H9 (cell line): ENCODE results near the gene PARP8. TPM values are rescaled to one million over a fixed set of nuclear protein-coding genes. Genes with fewer than 3 reads are reported as not detected.

ENCODE experiments used
- DNase-seq: peaks from one replicate; pipeline ENCODE4 v3.0.0-alpha.2; 2017
- H2AFZ ChIP-seq: one replicate; pipeline ENCODE4 v1.6.1; 2013; ENCODE audit warnings: mild to moderate bottlenecking, low read length, control low read depth, moderate library complexity
- H2AK5ac ChIP-seq: 2 replicates; pipeline ENCODE4 v1.6.1; 2013; ENCODE audit warnings: low read length, control low read depth, mixed read lengths; ENCODE audit not compliant: insufficient read length
- H2BK120ac ChIP-seq: one replicate; pipeline ENCODE4 v1.6.1; 2013; ENCODE audit warnings: low read depth, mild to moderate bottlenecking, low read length, control low read depth, inconsistent platforms; ENCODE audit not compliant: poor library complexity, severe bottlenecking
- H2BK12ac ChIP-seq: 2 replicates; pipeline ENCODE4 v1.6.1; 2013; ENCODE audit warnings: low read length, control low read depth, mixed read lengths, low read depth; ENCODE audit not compliant: insufficient read length
- H2BK15ac ChIP-seq: 2 replicates; pipeline ENCODE4 v1.6.1; 2013; ENCODE audit warnings: low read depth, low read length, control low read depth
- H2BK20ac ChIP-seq: one replicate; pipeline ENCODE4 v1.6.1; 2013; ENCODE audit warnings: low read depth, mild to moderate bottlenecking, low read length, control low read depth, inconsistent platforms; ENCODE audit not compliant: poor library complexity, severe bottlenecking
- H2BK5ac ChIP-seq: 2 replicates; pipeline ENCODE4 v1.6.1; 2013; ENCODE audit warnings: low read length, control low read depth, mixed read lengths; ENCODE audit not compliant: insufficient read length
- H3K14ac ChIP-seq: 2 replicates; pipeline ENCODE4 v1.6.1; 2013; ENCODE audit warnings: low read length, control low read depth; ENCODE audit not compliant: insufficient read depth
- H3K18ac ChIP-seq: 2 replicates; pipeline ENCODE4 v1.6.1; 2013; ENCODE audit warnings: low read depth, mild to moderate bottlenecking, mixed read lengths, low read length, control low read depth; ENCODE audit not compliant: insufficient read length
- H3K23ac ChIP-seq: 2 replicates; pipeline ENCODE4 v1.6.1; 2013; ENCODE audit warnings: low read length, control low read depth, mixed read lengths, low read depth; ENCODE audit not compliant: insufficient read length
- H3K23me2 ChIP-seq: 2 replicates; pipeline ENCODE4 v1.6.1; 2013; ENCODE audit warnings: low read depth, mild to moderate bottlenecking, mixed read lengths, low read length, control low read depth; ENCODE audit not compliant: insufficient read length, poor library complexity, severe bottlenecking
- H3K27ac ChIP-seq: 2 replicates; pipeline ENCODE4 v1.5.1; 2013; ENCODE audit warnings: low read length, control low read depth, mixed read lengths, low read depth; ENCODE audit not compliant: insufficient read length
- H3K27me3 ChIP-seq: 2 replicates; pipeline ENCODE4 v1.6.1; 2013; ENCODE audit warnings: low read length, control low read depth, inconsistent platforms; ENCODE audit not compliant: insufficient read depth
- H3K4ac ChIP-seq: 2 replicates; pipeline ENCODE4 v1.6.1; 2013; ENCODE audit warnings: low read depth, mild to moderate bottlenecking, control low read depth, inconsistent platforms, low read length, moderate library complexity
- H3K4me1 ChIP-seq: 2 replicates; pipeline ENCODE4 v1.6.1; 2013; ENCODE audit warnings: low read length, control low read depth, inconsistent platforms; ENCODE audit not compliant: insufficient read depth
- H3K4me2 ChIP-seq: 2 replicates; pipeline ENCODE4 v1.6.1; 2013; ENCODE audit warnings: low read length, control low read depth, mixed read lengths; ENCODE audit not compliant: insufficient read length, insufficient read depth
- H3K56ac ChIP-seq: 2 replicates; pipeline ENCODE4 v1.6.1; 2013; ENCODE audit warnings: low read depth, mild to moderate bottlenecking, mixed read lengths, low read length, control low read depth; ENCODE audit not compliant: insufficient read length
- H3K79me1 ChIP-seq: 2 replicates; pipeline ENCODE4 v1.6.1; 2013; ENCODE audit warnings: low read depth, mild to moderate bottlenecking, moderate library complexity, low read length, control low read depth, inconsistent platforms; ENCODE audit not compliant: insufficient read depth, poor library complexity, severe bottlenecking
- H3K79me2 ChIP-seq: 2 replicates; pipeline ENCODE4 v1.6.1; 2013; ENCODE audit warnings: low read length, control low read depth, inconsistent platforms; ENCODE audit not compliant: insufficient read depth
- H3K9ac ChIP-seq: 2 replicates; pipeline ENCODE4 v1.6.1; 2013; ENCODE audit warnings: low read length, control low read depth, mixed read lengths; ENCODE audit not compliant: insufficient read length; ENCODE audit errors: extremely low read depth
- H3K9me3 ChIP-seq: one replicate; pipeline ENCODE4 v1.6.1; 2013; ENCODE audit warnings: low read depth, low read length, inconsistent platforms; ENCODE audit not compliant: control insufficient read depth
- H3T11ph ChIP-seq: one replicate; pipeline ENCODE4 v1.6.1; 2013; ENCODE audit warnings: mild to moderate bottlenecking, low read length, control low read depth, inconsistent platforms
- H4K20me1 ChIP-seq: one replicate; pipeline ENCODE4 v1.6.1; 2013; ENCODE audit not compliant: control insufficient read depth, insufficient read length, insufficient read depth
- H4K5ac ChIP-seq: 2 replicates; pipeline ENCODE4 v1.6.1; 2013; ENCODE audit warnings: low read depth, mild to moderate bottlenecking, mixed read lengths, low read length, control low read depth; ENCODE audit not compliant: insufficient read length
- H4K8ac ChIP-seq: replicated peaks from 2 replicates; pipeline ENCODE4 v1.6.1; 2013; ENCODE audit warnings: low read length, control low read depth, mixed read lengths, low read depth; ENCODE audit not compliant: insufficient read length
- H4K91ac ChIP-seq: 2 replicates; pipeline ENCODE4 v1.6.1; 2013; ENCODE audit warnings: low read depth, mild to moderate bottlenecking, moderate library complexity, mixed read lengths, low read length, control low read depth; ENCODE audit not compliant: insufficient read length
- H3K27ac Mint-ChIP-seq, 3 experiments: 2 replicates in 2 of 3; 3 replicates in 1 of 3; pipeline ENCODE4 v1.8.0; 2020 to 2021; ENCODE audit warnings: mixed read lengths in 3 of 3, mild to moderate bottlenecking in 1 of 3, moderate library complexity in 1 of 3
- H3K27me3 Mint-ChIP-seq: 2 replicates; pipeline ENCODE4 v1.8.0; 2021; ENCODE audit warnings: low read depth, mild to moderate bottlenecking, moderate library complexity, mixed read lengths
- H3K36me3 Mint-ChIP-seq, 3 experiments: 2 replicates in 2 of 3; 3 replicates in 1 of 3; pipeline ENCODE4 v1.8.0; 2020 to 2021; ENCODE audit warnings: low read depth in 3 of 3, mixed read lengths in 3 of 3; ENCODE audit not compliant: insufficient read depth in 1 of 3
- H3K4me1 Mint-ChIP-seq, 2 experiments: 2 replicates each; pipeline ENCODE4 v1.8.0; 2020; ENCODE audit warnings: mixed read lengths in 2 of 2
- H3K4me3 Mint-ChIP-seq, 2 experiments: 2 replicates in 1 of 2; 3 replicates in 1 of 2; pipeline ENCODE4 v1.8.0; 2020 to 2021; ENCODE audit warnings: mild to moderate bottlenecking in 2 of 2, mixed read lengths in 2 of 2, moderate library complexity in 1 of 2
- H3K9me3 Mint-ChIP-seq, 2 experiments: 2 replicates in 1 of 2; 3 replicates in 1 of 2; pipeline ENCODE4 v1.8.0; 2020; ENCODE audit warnings: mild to moderate bottlenecking in 2 of 2, mixed read lengths in 2 of 2, moderate library complexity in 1 of 2
- WGBS: extraction: QIAGEN DNeasy Blood & Tissue Kit; methylation state at CpG from one replicate; pipeline ENCODE4 v1.1.7; 2013; ENCODE audit warnings: missing lambda C conversion rate, low lambda C conversion rate, mixed read lengths; ENCODE audit not compliant: insufficient read length; ENCODE audit errors: extremely low coverage; 5-methylcytosine and 5-hydroxymethylcytosine counted together
- total RNA-seq: library from RNA; stranded (reverse); gene quantifications from 2 replicates; pipeline ENCODE4 v1.2.1, GENCODE V29; 2021
- TF ChIP-seq, protein P1 (sequence below): fragments of 200-600 bp; sonication (generic); conservative IDR thresholded peaks from 3 replicates; pipeline ENCODE4 v1.8.0; 2021; ENCODE audit warnings: antibody characterized with exemption, mild to moderate bottlenecking

The PARP8 gene
- total RNA-seq, 1 experiment from 2014 or later: 34.0 TPM

GRCh38 chr5:50749181-50749580, 82.7 kb downstream of the PARP8 start:
- Histone ChIP-seq H3K79me2 (peaks cover 3% of the 10 kb centered on the region; the same call in 1 of the 2 replicates), H3K9me3 (no peaks in the 10 kb centered on the region), H3T11ph (no peak overlapping the region), H4K20me1 (no peaks in the 10 kb centered on the region), H3K23me2 (no peaks in the 10 kb centered on the region), H3K27me3 (no peaks in the 10 kb centered on the region), H2BK120ac (no peak overlapping the region), H3K4me1 (no peaks in the 10 kb centered on the region), H3K9ac (no peak overlapping the region), H3K14ac (no peak overlapping the region), H2AK5ac (no peak overlapping the region), H3K56ac (no peak overlapping the region), H3K23ac (no peak overlapping the region), H2AFZ (no peak overlapping the region), H3K4ac (no peak overlapping the region), H3K18ac (no peak overlapping the region), H3K27ac (no peak overlapping the region), H2BK5ac (no peak overlapping the region), H4K8ac (no peak overlapping the region), H2BK20ac (no peak overlapping the region), H4K91ac (no peak overlapping the region), H3K4me2 (no peak overlapping the region), H2BK15ac (no peak overlapping the region), H2BK12ac (no peak overlapping the region), H4K5ac (no peak overlapping the region), H3K79me1 (peaks cover 3% of the 10 kb centered on the region)
- Mint-ChIP-seq H3K27me3 (no peaks in the 10 kb centered on the region), H3K4me3 (no peak overlapping the region), H3K9me3 (no peaks in the 10 kb centered on the region), H3K36me3 (peaks cover 3 to 5% (median 4%) of the 10 kb centered on the region in 3 experiments; a peak in 5 of 7 replicates), H3K4me1 (peaks cover 8 to 10% of the 10 kb centered on the region in 2 experiments; a peak in 3 of 4 replicates), H3K27ac (no peak overlapping the region)
- no peak for DNase-seq
- TF ChIP-seq, protein P1, sequence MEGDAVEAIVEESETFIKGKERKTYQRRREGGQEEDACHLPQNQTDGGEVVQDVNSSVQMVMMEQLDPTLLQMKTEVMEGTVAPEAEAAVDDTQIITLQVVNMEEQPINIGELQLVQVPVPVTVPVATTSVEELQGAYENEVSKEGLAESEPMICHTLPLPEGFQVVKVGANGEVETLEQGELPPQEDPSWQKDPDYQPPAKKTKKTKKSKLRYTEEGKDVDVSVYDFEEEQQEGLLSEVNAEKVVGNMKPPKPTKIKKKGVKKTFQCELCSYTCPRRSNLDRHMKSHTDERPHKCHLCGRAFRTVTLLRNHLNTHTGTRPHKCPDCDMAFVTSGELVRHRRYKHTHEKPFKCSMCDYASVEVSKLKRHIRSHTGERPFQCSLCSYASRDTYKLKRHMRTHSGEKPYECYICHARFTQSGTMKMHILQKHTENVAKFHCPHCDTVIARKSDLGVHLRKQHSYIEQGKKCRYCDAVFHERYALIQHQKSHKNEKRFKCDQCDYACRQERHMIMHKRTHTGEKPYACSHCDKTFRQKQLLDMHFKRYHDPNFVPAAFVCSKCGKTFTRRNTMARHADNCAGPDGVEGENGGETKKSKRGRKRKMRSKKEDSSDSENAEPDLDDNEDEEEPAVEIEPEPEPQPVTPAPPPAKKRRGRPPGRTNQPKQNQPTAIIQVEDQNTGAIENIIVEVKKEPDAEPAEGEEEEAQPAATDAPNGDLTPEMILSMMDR: no peak
- no CpG with 5 or more reads among the region's 2 CpGs for WGBS
